CD4-positive, alpha-beta memory T cell (primary cell): ENCODE data around the gene PLA2G2E. TPM values are rescaled to one million over a fixed set of nuclear protein-coding genes. Genes with fewer than 3 reads are reported as not detected.

Source experiments
- CTCF ChIA-PET: fragments of 350-600 bp; sonication (Branson Sonifier 250); formaldehyde crosslinking; loops from one replicate; lab custom pipeline; 2021; ENCODE audit warnings: inconsistent platforms; ENCODE audit not compliant: partially characterized antibody; lab: Charles Lee
- POLR2A ChIA-PET: fragments of 350-600 bp; sonication (Branson Sonifier 250); formaldehyde crosslinking; loops from one replicate; lab custom pipeline; 2021; ENCODE audit not compliant: partially characterized antibody; lab: Charles Lee
- DNase-seq, 5 donors: peaks; one replicate each; pipeline versions ENCODE4 v3.0.0 to v3.0.0-alpha.2; 2020 to 2022; ENCODE audit warnings: mixed read lengths in 1 of 5
- H3K27ac ChIP-seq: one replicate; pipeline ENCODE4 v1.7.0; 2013; ENCODE audit warnings: low read depth, low read length
- H3K27me3 ChIP-seq: 2 replicates; pipeline ENCODE4 v1.7.0; 2013; ENCODE audit warnings: mild to moderate bottlenecking, low read length, moderate library complexity; ENCODE audit not compliant: insufficient read depth
- H3K36me3 ChIP-seq: 2 replicates; pipeline ENCODE4 v1.7.0; 2013; ENCODE audit warnings: mild to moderate bottlenecking, low read length, moderate library complexity; ENCODE audit not compliant: insufficient read depth
- H3K4me1 ChIP-seq: 2 replicates; pipeline ENCODE4 v1.7.0; 2013; ENCODE audit warnings: mild to moderate bottlenecking, low read length, moderate library complexity; ENCODE audit not compliant: insufficient read depth
- H3K4me3 ChIP-seq, 2 donors: one replicate each; pipeline ENCODE4 v1.7.0; 2013; ENCODE audit warnings: low read length in 2 of 2, mild to moderate bottlenecking in 1 of 2
- H3K9me3 ChIP-seq, 2 donors: one replicate each; pipeline ENCODE4 v1.7.0; 2013; ENCODE audit warnings: low read length in 2 of 2, control low read depth in 1 of 2; ENCODE audit not compliant: control insufficient read depth in 1 of 2
- H3K27ac Mint-ChIP-seq, 7 donors: one replicate each; pipeline ENCODE4 v1.8.0; 2020 to 2021; ENCODE audit warnings: mixed read lengths in 7 of 7, mild to moderate bottlenecking in 6 of 7, inconsistent platforms in 3 of 7, moderate library complexity in 3 of 7
- H3K27me3 Mint-ChIP-seq, 2 donors: one replicate each; pipeline ENCODE4 v1.8.0; 2020 to 2021; ENCODE audit warnings: mixed read lengths in 2 of 2
- H3K36me3 Mint-ChIP-seq, 2 donors: one replicate each; pipeline ENCODE4 v1.8.0; 2020 to 2021; ENCODE audit warnings: mixed read lengths in 2 of 2, inconsistent platforms in 1 of 2, mild to moderate bottlenecking in 1 of 2
- H3K4me1 Mint-ChIP-seq, 4 donors: one replicate each; pipeline ENCODE4 v1.8.0; 2020 to 2021; ENCODE audit warnings: mixed read lengths in 4 of 4, mild to moderate bottlenecking in 1 of 4
- H3K4me3 Mint-ChIP-seq, 8 donors: one replicate each; pipeline ENCODE4 v1.8.0; 2020 to 2021; ENCODE audit warnings: mixed read lengths in 8 of 8, mild to moderate bottlenecking in 7 of 8, moderate library complexity in 6 of 8, inconsistent platforms in 3 of 8
- H3K9me3 Mint-ChIP-seq, 8 donors: one replicate each; pipeline ENCODE4 v1.8.0; 2020 to 2021; ENCODE audit warnings: mixed read lengths in 8 of 8, mild to moderate bottlenecking in 5 of 8, inconsistent platforms in 3 of 8, moderate library complexity in 1 of 8
- intact Hi-C: fragments of 100-400 bp; cut with micrococcal nuclease; formaldehyde crosslinking; loops from one replicate; pipeline ENCODE4 v1.15.1; 2023
- polyA plus RNA-seq, 2 donors: library from polyadenylated mRNA; unstranded; fragments of 300-500 nt; fragmentation: Illumina TruSeq; gene quantifications; one replicate each; pipeline ENCODE4 v1.2.3, GENCODE V29; 2021
- total RNA-seq, 2 experiments: library from RNA; stranded (reverse); gene quantifications; one replicate each; pipeline ENCODE4 v1.2.3, GENCODE V29; 2021

The PLA2G2E gene
- total and polyA plus RNA-seq, 4 experiments from 2014 or later = not detected

DNA sequence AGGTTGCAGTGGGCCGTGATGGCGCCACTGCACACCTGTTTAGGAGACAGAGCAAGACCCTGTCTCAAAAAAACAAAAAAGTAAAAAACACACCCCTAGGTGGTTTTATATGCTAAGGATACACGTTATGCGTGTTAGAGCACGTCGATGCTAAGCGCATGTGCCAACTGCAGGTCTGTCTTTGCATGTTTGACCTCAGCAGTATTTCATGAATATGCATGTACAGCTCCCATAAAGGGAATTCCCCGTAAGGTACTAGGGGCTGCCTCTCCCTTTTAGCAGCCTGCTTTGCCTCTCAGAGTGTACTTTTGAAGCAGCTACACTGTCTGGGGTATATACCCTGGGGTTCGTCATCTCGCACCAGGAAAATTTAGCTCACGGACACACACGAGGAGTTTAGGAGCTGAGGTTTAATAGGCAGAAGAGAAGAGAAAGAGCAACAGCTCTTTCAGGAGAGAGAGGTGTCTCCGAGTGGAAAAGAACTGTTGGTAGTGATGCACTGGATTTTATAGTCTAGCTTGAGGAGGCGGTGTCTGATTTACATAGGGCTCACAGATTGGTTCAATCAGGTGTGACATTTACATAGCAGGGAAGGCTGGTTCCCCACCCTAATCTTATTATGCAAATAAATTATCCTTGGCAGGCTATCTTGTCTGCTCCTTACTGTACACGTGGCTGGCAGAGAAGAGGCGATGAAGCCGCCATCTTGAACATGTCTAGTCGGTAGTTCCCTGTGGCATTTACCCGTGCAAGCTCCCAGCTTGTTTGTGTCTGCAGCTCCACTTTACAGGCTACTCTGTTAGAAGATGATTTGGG lies 45.4 kb downstream of the PLA2G2E start:
- ChIA-PET CTCF (no interaction called here), POLR2A (no interaction called here)
- Histone ChIP-seq H3K36me3 (no peaks in the 10 kb centered on the region), H3K9me3 (no peaks in the 10 kb centered on the region), H3K27me3 (no peaks in the 10 kb centered on the region), H3K4me3 (no peak overlapping the region), H3K27ac (no peak overlapping the region), H3K4me1 (peaks cover 8% of the 10 kb centered on the region)
- intact Hi-C loops = no loop called here
- peaks cover 29 to 34% of the 10 kb centered on the region in 2 donors for H3K27me3 Mint-ChIP-seq
- no peaks in the 10 kb centered on the region for H3K36me3 Mint-ChIP-seq
- H3K27ac Mint-ChIP-seq = no peak overlapping the region
- H3K4me1 Mint-ChIP-seq = peaks cover 3 to 9% (median 7%) of the 10 kb centered on the region in 4 donors
- no peak overlapping the region for H3K4me3 Mint-ChIP-seq
- DNase-seq = no peak
- H3K9me3 Mint-ChIP-seq = no peaks in the 10 kb centered on the region

DNA sequence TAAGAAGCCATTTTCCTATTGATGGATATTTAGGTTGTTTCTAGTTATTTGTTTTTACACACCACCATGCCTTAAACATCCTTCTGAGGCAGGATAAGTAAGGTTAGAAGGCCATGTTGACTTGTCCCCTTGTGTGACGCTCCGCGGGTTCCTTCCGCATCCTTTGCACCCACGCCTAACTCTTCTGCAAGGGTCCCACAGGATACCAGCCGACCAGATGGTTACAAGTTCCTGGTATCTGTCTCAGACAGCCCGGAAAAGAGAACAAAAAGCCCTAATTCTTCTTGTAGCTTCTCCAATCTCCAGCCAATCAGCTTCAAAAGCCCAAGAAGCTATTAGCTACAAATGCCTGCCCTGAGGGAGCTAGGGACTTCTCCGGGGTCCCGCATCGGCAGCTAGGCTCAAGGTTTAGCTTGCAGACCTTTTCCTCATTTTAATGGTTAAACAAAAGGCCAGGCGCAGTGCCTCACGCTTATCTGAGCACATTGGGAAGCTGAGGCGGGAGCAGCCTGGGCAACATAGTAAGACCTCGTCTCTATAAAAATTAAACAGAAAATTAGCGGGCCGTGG lies 46.2 kb downstream of the PLA2G2E start:
- Histone ChIP-seq H3K36me3 (no peaks in the 10 kb centered on the region), H3K27ac (no peak overlapping the region), H3K27me3 (no peaks in the 10 kb centered on the region), H3K9me3 (no peaks in the 10 kb centered on the region), H3K4me1 (peaks cover 5% of the 10 kb centered on the region), H3K4me3 (no peak overlapping the region)
- Mint-ChIP-seq H3K27me3 (peaks cover 33 to 36% of the 10 kb centered on the region in 2 donors), H3K9me3 (no peaks in the 10 kb centered on the region), H3K36me3 (no peaks in the 10 kb centered on the region), H3K27ac (no peak overlapping the region), H3K4me3 (no peak overlapping the region), H3K4me1 (peaks cover 3 to 5% (median 4%) of the 10 kb centered on the region in 4 donors)
- POLR2A ChIA-PET = interaction anchor here (0.7 kb wide), 1 partner anchor 756 kb away, joined by 3 read pairs; no protein-coding TSS in a partner anchor
- intact Hi-C loops = no loop called here
- CTCF ChIA-PET = no interaction called here
- DNase-seq = no peak

DNA sequence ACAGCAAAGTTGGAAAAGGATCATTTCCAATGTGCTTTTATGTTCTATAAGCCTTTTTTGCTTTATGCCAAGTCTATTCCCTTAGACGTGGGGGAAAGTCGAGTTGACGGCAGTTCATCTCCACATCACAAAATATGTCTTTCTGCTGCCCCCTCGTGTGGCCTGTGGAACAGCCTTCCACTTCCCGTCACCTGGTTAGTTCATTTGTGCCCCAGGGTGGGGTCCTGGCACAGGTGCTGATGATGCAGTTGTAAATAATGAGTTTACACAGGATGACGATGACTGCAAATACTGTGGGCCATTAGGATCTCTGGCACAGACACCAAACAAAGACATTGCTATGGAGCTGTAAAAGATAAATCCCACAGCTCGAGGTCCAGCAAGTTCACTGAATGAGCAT lies 51.2 kb downstream of the PLA2G2E start:
- H3K27ac ChIP-seq = no peak overlapping the region
- ChIA-PET POLR2A (no interaction called here), CTCF (interaction anchor here (1.0 to 1.5 kb wide), 2 partner anchors 10 to 754 kb away, joined by 3 to 5 read pairs; partner anchors contain the start of gene OTUD3)
- Mint-ChIP-seq H3K27ac (no peak overlapping the region), H3K27me3 (peaks cover 31 to 42% of the 10 kb centered on the region in 2 donors), H3K36me3 (no peaks in the 10 kb centered on the region), H3K9me3 (no peaks in the 10 kb centered on the region), H3K4me1 (no peaks in the 10 kb centered on the region), H3K4me3 (no peak overlapping the region)
- intact Hi-C loops = no loop called here
- H3K9me3 ChIP-seq = no peaks in the 10 kb centered on the region
- DNase-seq = peak in 1 of 5 donors; percentile 2
- no peaks in the 10 kb centered on the region for H3K36me3 ChIP-seq
- peaks cover 5% of the 10 kb centered on the region for H3K27me3 ChIP-seq
- no peaks in the 10 kb centered on the region for H3K4me1 ChIP-seq
- no peak overlapping the region for H3K4me3 ChIP-seq

Other genes starting within 250 kb of the PLA2G2E start
- 10 to 100 TPM; 28.6 to 32.7 TPM for gene TMCO4, start 123.7 kb downstream of the PLA2G2E start, total RNA-seq
- 10 to 100 TPM; 14.9 to 16.8 TPM for gene TMCO4, start 123.7 kb downstream of the PLA2G2E start, polyA plus RNA-seq
- gene RNF186, start 108.3 kb downstream of the PLA2G2E start, total RNA-seq = not detected
- gene RNF186, start 108.3 kb downstream of the PLA2G2E start, polyA plus RNA-seq = not detected
- 10 to 100 TPM; 18.4 to 18.7 TPM for gene OTUD3, start 41.2 kb downstream of the PLA2G2E start, total RNA-seq
- gene OTUD3, start 41.2 kb downstream of the PLA2G2E start, polyA plus RNA-seq = 1 to 10 TPM; 1.8 to 3.1 TPM
- not detected for gene PLA2G2A, start 56.0 kb upstream of the PLA2G2E start, total RNA-seq
- not detected for gene PLA2G2A, start 56.0 kb upstream of the PLA2G2E start, polyA plus RNA-seq
- not detected for gene PLA2G5, start 146.6 kb upstream of the PLA2G2E start, total RNA-seq
- gene PLA2G5, start 146.6 kb upstream of the PLA2G2E start, polyA plus RNA-seq = not detected
- gene PLA2G2D, start 195.9 kb upstream of the PLA2G2E start, total RNA-seq = not detected
- under 1 TPM in 1 of 2 donors, not detected in 1; 0.29 TPM for gene PLA2G2D, start 195.9 kb upstream of the PLA2G2E start, polyA plus RNA-seq
- not detected for gene PLA2G2F, start 215.7 kb upstream of the PLA2G2E start, total RNA-seq
- gene PLA2G2F, start 215.7 kb upstream of the PLA2G2E start, polyA plus RNA-seq = not detected